Gastrocnemius medialis (tissue), 4 donors: Measurements from ENCODE around the gene DPP10.

Source experiments
- CTCF ChIP-seq, 5 experiments: fragments of 450-650 bp in 3 of 5; fragments of 200-600 bp in 2 of 5; sonication (generic) in 2 of 5; IDR thresholded peaks in 4 of 5; conservative IDR thresholded peaks in 1 of 5; 1 replicate in 4 of 5; 2 replicates in 1 of 5; pipeline ENCODE4 v1.5.1; 2016 to 2019; ENCODE audit warnings: antibody characterized with exemption in 5 of 5, mild to moderate bottlenecking in 3 of 5, moderate library complexity in 3 of 5
- POLR2A ChIP-seq, 2 donors: fragments of 450-650 bp; IDR thresholded peaks; one replicate each; pipeline ENCODE4 v1.6.1; 2017; ENCODE audit warnings: antibody characterized with exemption in 2 of 2, mild to moderate bottlenecking in 2 of 2, moderate library complexity in 2 of 2

GRCh38 chr2:114456566-114456965 lies 14.1 kb downstream of the DPP10 start:
- no peak for TF ChIP-seq CTCF (IDR thresholded peaks at IDR 0.05 in 4 of 5, conservative IDR thresholded peaks at IDR 0.05 in 1 of 5)
- TF ChIP-seq POLR2A (IDR thresholded peaks at IDR 0.05) = no peak
